Breast epithelium (tissue), 3 donors: Measurements from ENCODE around the gene SLC9A4.

Source experiments
- CTCF ChIP-seq, 3 donors: fragments of 450-650 bp; IDR thresholded peaks; one replicate each; pipeline ENCODE4 v1.5.1; 2016 to 2017; ENCODE audit warnings: antibody characterized with exemption in 3 of 3, mild to moderate bottlenecking in 3 of 3, moderate library complexity in 3 of 3
- POLR2AphosphoS5 ChIP-seq, 3 donors: sonication (generic); formaldehyde crosslinking; IDR thresholded peaks; one replicate each; pipeline ENCODE4 v1.6.1; 2017; ENCODE audit warnings: antibody characterized with exemption in 3 of 3

DNA sequence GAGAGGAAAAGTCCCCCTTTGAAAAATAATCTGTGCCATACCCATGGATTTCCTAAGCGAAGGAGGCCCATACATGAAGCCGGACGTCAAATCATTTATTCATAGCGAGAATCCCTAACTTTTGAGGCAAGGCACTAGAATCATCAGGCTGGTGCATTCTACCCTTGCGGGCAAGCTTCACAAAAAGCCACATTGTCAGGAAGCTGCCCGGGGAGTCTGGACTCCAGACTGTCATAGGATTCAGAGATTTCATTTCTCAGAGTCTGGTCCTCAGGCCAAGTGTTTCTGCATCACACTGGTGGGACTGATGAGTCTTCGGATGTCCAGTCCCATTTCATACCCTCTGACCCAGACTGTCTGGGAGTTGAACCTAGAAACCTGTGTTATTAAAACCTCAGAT lies 8.9 kb downstream of the SLC9A4 start:
- no peak for TF ChIP-seq CTCF (IDR thresholded peaks at IDR 0.05)
- no peak for TF ChIP-seq POLR2AphosphoS5 (IDR thresholded peaks at IDR 0.05)
